Fibroblast of skin of left quadriceps (primary cell): Measurements from ENCODE around the gene IER2.
"Not testable (repeated sequence)": the region's sequence is repeated elsewhere in the genome, so short reads cannot be mapped to it uniquely, and the experiment has no call there.

ENCODE experiments used
- DNase-seq, 2 experiments: peaks; one replicate each; pipeline ENCODE4 v3.0.0-alpha.2; 2013; ENCODE audit warnings: low read depth in 2 of 2

Gene IER2

DNA sequence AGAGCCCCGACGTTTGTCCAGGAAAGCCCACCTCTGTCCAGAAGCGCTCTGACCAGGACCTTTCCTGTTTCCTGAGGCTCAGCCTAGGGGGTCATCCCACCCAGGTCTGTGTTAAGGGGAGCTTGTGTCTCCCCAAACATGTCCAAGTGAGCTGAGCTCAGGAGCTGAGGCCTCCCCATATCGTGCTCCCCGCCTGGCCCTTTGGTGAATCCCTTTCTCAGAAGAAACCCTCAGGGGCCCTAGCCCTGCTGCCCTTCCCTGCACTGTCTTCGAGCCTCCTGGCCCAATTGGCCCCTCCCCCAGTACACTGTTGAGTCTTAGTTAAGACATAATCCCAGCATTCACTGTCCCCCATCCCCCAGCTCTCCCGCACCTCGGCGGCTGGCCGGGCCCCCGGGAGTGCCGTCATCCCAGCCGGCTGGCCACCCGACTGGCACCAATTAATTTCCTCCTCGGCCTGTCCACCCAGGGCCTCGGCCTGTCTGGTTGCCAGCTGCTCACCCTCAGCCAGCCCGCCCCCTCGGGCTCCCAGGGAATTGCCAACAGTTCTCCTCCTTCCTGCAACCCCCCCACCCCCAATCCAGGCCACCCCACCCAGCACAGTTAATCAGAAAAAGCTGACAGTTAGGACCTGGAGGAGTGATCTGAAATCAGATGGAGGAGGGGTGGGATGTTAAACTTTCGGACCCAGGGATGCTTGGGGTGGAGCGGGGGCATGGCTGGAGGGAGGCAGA, 13.6 kb downstream of the IER2 start:
- peak in 1 of 2 experiments; percentile 54 for DNase-seq

DNA sequence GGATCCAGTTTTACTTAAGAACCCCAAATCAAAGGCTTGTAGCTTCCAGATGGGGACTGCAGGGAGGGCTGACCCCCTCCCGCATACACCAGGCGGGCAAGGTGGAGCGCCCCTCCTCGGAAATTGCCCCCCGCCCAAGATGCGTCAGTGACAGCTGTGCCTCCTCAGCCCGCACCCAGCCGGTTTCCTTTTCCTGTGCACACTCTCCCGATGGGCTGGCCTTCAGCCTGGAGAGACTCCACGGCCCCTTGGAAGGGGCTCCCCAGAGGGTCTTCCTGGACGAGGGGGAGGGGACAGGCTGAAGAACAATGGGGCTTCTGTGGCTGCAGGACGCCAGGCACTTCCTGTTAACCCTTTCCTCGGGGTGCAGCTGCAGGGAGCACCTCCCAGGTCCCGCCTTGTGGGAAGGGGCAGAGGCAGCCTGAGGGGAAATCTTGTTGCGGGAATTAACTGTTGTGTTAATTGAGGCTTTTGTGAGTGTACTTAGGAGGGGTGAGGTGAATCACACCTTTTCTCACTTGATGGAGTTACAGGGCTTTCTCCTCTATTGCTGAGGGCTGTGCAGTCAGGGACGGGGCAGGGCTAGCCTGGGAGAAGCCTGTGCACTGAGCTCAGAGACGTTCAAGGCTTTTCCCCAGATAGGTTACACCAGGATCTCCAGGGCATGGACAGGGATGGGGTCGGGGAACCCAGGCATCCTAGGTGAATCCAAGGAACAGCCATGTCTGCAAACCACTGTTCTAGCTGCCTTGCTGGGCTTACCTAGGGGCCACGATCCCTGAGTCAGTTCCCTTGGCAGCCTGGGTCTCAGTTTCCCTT, 14.3 kb downstream of the IER2 start:
- no peak for DNase-seq

DNA sequence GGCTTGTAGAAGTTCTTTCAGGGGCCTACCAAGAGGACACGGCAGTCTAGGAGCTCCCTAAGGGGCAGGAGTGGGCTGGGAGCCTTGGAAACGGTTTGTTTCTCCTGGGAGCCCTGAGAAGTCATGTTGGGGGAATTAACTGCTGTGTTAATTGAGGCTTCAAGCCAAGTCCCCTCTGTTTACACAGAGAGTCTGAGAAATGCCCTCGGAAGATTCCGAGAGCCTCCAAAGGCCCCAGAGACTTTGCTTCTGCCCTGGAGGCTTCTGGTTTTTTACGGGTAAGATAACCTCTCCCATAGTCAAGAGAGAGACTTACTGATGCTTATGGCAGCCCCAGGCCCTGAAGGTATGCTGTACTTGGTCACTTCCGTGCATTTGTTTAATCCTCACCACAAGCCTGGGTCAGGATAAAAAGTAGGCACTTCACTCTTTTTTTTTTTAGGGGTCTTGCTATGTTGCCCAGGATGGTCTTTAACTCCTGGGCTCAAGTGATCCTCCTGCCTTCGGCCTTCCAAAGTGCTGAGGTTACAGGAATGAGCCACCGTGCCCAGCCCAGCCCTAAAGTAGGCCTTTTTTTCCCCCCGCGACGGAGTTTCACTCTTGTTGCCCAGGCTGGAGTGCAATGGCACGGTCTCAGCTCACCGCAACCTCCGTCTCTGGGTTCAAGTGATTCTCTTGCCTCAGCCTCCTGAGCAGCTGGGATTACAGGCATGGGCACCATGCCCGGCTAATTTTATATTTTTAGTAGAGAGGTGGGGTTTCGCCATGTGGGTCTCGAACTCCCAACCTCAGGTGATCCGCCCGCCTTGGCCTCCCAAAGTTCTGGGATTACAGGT, 15.2 kb downstream of the IER2 start:
- no peak for DNase-seq

DNA sequence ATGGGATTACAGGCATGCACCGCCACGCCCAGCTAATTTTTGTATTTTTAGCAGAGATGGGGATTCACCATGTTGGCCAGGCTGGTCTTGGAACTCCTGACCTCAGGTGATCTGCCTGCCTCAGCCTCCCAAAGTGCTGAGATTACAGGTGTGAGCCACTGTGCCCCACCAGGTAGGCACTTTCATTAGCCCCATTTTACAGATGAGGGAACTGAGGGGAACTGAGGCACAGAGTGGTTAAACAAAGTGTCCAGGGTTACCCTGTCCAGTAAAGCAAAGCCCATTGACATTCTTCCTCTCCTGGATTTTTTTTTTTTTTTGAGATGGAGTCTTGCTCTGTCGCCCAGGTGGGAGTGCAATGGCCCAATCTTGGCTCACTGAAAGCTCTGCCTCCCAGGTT, 15.9 kb downstream of the IER2 start:
- DNase-seq = not testable (repeated sequence)

DNA sequence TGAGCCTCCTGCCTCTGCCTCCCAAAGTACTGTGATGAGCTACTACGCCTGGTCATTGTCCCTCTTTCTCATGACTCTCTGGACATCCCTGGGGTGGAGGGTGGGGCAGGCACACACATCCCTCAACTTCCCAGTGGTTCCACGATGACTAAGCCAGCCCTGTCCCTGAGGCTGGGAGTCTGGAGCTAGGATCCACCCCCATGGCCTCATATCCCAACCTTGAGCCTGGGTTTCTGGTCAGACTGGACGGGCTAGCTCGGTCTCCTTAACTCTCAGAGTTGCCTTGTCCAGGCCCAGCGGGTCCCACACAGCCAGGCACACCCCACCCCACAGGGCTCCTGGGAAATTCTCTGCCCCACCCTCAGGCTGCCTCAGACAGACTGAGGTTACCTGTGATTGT, 19.6 kb downstream of the IER2 start:
- no peak for DNase-seq

DNA sequence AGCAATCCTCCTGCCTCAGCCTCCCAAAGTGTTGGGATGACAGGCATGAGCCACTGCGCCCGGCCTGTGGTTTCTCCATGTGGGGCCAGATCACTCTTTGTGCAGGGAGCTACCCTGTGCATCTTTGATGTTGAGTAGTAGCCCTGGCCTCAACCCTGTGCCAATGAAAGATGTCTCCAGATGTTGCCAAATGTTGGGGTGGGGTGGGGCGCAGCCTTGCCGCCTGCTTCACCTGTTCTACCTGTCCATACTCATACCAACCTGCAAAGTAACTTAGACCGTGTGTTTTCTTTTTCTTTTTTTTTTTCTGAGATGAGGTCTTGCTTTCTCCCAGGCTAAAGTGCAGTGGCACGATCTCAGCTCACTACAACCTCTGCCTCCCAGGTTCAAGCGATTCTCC, 20.9 kb downstream of the IER2 start:
- no peak for DNase-seq

DNA sequence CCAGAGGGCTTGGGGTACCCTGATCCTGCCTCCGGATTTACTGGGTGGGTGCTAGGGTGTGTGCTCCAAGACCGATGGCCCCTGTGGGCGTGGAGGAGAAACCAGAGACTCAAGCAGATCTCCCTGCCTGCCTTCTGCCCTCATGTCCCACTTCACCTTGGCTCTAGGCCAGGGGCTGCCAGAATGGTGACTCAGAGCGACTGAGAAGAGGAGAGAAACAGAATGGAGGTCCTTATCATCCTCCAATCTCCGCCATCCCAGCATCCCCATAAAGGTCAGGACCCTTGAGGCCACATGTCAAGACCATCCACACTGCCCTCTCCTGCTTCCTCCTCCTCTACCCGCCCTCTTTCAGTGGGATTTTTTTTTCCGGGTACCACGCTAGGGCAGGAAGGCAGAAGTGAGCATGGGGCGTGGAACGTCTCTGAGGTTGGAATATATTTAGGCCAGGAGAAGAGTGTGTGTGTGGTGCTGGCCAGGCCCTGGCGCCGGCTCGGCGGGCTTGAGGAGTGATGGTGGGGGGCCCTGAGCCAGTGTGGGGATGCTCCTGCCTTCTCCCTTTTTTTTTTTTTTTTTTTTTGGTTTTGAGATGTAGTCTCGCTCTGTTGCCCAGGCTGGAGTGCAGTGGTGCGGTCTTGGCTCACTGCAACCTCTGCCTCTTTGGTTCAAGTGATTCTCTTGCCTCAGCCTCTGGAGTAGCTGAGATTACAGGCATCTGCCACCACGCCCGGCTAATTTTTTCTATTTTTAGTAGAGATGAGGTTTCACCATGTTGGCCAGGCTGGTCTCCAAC, 22.3 kb downstream of the IER2 start:
- peak; percentile 52 to 64 for DNase-seq

DNA sequence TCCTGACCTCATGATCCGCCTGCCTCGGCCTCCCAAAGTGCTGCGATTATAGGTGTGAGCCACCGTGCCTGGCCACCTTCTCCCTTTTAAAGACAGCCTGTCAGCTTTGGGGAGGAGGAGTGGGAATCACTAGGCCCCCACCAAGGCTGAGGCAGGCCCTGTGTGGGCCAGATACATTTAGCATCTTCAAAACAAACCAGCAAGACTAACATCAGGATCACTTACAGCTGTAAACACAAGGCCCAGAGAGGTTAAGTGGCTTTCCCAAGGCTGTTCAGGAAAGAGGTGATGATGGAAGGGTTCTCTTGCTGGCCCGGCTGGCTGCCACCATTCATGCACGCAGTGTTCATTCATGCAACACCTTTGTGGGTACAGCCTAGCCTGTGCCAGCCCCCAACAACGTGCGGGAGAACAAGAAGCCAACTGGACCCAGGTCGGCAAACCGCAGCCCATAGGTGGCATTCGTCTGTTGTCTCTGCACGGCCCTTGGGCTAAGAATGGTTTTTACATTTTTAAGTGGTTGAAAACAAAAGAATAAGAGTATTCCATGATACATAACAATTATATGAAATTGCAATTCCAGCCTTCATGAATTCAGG, 23.0 kb downstream of the IER2 start:
- DNase-seq = no peak

DNA sequence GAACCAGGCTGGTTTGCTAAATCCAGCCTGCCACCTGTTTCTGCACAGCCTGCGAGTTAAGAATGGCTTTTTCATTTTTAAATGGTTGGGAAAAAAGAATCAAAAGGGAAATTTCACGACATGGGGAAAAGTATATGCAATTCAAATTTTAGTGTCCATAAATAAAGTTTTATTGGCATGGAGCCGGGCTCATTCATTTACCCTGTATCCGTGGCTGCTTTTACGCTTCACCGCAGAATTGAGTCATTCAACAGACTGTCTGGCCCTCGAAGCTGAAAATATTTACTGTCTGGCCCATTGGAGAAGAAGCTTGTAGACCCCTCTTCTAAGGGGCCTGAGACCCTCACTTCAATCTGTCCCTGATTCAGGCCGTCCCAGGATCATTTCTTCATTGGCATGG, 26.1 kb downstream of the IER2 start:
- no peak for DNase-seq

DNA sequence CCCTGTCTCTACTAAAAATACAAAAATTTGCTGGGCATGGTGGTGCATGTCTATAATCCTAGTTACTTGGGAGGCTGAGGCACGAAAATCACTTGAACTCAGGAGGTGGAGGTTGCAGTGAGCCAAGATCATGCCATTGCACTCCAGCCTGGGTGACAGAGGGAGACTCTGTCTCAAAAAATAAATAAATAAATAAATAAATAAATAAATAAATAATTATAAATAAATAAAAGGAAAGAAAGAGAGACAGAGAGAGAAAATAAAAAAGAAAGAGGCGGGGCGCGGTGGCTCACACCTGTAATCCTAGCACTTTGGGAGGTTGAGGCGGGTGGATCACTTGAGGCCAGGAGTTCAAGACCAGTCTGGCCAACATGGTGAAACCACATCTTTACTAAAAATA, 27.4 kb downstream of the IER2 start:
- DNase-seq = not testable (repeated sequence)

DNA sequence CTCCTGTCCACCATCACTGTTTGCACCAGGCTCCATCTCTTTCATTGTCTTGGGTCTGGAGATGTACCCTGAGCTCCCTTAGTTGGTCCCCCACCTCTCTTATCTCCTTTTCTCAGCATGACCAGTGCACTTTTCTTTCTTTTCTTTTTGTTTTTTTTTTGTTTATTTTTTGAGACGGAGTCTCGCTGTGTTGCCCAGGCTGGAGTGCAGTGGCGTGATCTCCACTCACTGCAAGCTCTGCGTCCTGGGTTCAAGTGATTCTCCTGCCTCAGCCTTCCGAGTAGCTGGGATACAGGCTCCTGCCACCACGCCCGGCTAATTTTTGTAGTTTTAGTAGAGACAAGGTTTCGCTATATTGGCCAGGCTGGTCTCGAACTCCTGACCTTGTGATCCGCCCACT, 28.1 kb downstream of the IER2 start:
- DNase-seq = not testable (repeated sequence)

DNA sequence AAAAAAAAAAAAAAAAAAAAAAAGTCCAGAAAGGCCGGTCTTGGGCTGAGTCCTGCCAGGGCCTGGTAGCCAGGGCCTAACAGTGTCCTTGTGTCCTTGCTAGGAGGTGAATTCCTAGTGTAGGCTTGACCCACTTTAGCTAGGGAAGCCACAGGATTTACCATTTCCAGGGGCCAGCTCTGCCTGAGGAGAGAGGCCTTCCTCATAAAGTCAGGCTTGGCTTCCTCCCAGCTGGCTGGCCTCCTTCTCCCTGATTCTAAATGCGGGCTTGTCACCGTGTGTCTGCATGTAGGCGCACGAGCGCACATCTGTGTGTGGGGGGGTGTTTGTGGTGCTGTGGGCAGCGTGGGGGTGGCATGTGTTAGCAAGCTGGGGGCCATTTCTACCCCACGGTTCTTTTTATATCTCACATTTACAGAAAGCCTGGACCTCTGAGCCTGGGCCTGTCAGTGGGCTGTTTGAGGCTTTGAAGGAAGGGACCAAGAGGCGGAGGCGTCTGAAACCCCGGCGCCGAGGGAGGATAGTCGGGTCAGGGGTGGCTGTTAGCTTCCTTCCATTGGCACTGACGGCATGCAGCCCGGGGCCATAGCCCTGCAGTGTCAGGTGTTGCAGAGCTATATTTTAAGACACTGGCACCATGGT, 31.7 kb downstream of the IER2 start:
- DNase-seq = peak; percentile 37

DNA sequence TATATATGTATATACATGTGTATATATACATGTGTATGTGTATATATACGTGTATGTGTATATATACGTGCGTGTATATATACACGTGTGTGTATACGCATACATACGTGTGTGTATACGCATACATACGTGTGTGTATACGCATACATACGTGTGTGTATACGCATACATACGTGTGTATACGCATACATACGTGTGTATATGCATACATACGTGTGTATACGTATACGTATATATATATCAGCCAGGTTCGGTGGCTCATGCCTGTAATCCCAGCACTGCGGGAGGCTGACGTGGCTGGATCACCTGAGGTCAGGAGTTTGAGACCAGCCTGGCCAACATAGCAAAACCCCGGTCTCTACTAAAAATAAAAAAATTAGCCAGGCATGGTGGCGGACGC, 34.7 kb downstream of the IER2 start:
- not testable (repeated sequence) for DNase-seq

DNA sequence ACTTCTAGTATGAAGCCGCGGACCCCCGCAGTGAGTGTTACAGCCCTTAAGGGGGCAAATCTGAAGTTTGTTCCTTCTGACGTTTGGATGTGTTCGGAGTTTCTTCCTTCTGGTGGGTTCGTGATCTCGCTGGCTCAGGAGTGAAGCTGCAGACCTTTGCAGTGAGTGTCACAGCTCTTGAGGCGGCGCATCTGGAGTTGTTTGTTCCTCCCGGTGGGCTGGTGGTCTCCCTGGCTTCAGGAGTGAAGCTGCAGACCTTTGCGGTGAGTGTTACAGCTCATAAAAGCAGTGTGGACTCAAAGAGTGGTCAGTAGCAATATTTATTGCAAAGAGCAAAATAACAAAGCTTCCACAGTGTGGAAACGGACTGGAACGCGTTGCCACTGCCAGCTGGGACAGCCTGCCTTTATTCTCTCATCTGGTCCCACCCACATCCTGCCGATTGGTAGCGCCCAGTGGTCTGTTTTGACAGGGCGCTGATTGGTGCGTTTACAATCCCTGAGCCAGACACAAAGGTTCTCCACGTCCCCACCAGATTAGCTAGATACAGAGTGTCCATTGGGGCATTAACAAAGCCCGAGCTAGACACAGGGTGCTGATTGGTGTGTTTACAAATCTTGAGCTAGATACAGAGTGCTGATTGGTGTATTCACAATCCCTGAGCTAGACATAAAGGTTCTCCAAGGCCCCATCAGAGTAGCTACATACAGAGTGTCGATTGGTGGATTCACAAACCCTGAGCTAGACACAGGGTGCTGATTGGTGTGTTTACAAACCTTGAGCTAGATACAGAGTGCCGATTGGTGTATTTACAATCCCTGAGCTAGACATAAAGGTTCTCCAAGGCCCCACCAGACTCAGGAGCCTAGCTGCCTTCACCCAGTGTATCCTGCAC, 35.8 kb downstream of the IER2 start:
- DNase-seq = not testable (repeated sequence)

DNA sequence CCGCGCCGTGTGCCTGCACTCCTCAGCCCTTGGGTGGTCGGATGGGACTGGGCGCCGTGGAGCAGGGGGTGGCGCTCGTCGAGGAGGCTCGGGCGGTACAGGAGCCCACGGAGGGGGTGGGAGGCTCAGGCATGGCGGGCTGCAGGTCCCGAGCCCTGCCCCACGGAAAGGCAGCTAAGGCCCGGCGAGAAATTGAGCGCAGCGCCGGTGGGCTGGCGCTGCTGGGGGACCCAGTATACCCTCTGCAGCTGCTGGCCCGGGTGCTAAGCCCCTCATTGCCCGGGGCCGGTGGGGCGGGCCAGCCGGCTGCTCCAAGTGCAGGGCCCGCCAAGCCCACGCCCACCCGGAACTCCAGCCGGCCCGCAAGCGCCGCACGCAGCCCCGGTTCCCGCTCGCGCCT, 36.5 kb downstream of the IER2 start:
- not testable (repeated sequence) for DNase-seq

DNA sequence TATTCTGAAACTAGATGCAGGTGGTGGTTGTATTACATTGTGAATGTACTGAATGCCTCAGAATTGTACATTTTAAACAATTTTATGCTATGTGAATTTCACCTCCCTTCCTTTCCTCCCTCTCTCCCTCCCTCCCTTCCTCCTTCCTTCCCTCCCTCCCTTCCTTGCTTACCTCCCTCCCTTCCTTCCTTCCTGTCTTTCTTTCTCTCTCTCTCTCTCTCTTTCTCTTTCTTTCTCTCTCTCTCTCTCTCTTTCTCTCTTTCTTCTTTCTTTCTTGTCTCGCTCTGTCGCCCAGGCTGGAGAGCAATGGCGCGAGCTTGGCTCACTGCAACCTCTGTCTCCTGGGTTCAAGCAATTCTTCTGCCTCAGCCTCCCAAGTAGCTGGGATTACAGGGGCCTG, 37.2 kb downstream of the IER2 start:
- no peak for DNase-seq

DNA sequence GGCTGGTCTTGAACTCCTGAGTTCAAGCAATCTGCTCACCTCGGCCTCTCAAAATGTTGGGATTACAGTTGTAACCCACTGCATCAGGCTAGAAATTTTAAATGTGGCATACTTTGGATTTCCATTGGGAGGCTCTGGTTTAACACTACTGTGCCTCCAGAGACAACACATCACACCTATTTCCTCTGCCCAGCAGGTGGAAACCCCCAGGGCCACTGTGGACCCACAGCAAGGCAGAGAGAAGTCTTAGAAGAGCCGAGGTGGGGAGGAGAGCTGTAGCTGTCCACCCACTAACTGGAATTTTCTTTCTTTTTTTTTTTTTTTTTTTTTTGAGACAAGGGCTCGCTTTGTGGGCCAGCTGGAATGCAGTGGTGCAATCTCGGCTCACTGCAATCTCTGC, 39.4 kb downstream of the IER2 start:
- DNase-seq = no peak

DNA sequence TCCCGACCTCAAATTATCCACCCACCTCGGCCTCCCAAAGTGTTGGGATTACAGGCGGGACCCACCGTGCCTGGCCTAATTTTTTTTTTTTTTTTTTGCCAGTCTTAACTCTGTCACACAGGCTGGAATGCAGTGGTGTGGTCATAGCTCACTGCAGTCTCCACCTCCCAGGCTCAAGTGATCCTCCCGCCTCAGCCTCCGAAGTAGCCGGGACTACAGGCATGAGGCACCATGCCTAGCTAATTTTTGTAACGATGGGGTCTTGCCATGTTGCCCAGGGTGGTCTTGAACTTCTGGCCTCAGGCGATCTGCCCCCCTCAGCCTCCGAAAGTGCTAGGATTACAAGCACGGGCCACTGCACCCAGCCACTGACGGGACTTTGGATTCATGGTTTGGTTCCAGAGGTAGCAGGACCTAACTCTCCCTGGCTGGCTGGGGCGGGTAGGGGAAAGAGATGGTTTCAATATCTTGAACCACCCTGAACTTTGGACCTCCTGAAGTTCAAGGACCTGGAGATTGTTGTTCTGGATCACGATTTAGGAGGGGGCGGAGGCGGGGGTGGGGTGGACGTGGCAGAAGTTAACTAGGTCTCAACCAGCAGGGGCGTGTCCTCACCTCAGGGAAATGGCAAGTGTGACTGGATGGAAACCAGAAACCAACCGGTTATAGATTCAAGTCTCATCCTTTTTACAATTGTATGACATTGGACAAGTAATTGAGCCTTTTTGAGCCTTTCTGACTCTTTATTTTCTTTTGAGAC, 40.8 kb downstream of the IER2 start:
- no peak for DNase-seq

DNA sequence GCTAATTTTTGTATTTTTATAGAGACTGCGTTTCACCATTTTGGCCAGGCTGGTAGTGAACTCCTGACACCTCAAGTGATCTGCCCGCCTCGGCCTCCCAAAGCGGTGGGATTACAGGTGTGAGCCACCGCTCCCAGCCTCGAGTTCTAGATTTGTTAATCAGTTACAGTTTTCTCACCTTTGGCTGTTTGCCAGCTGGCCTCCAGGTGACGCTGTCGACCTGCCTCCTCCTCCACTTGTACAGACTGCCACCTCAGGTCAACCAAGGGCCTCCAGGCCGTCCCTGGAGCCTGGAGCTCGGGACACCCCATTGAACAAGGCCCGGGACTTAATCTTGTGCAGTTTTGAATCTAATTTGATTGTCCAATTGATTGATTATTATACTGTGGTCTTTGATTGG, 45.5 kb downstream of the IER2 start:
- no peak for DNase-seq
